PFSK-1 (cell line): ENCODE results near the gene PRMT1.

Source experiments
- POLR2AphosphoS5 ChIP-seq: IDR thresholded peaks from 2 replicates; pipeline ENCODE4 v1.6.1; 2012; ENCODE audit warnings: low read depth, mild to moderate bottlenecking, control low read depth, low read length, moderate library complexity
- SIN3A ChIP-seq: IDR thresholded peaks from 2 replicates; pipeline ENCODE4 v1.6.1; 2012; ENCODE audit warnings: mild to moderate bottlenecking, low read length, moderate library complexity, borderline replicate concordance; ENCODE audit not compliant: insufficient read depth
- TAF1 ChIP-seq: IDR thresholded peaks from 2 replicates; pipeline ENCODE4 v1.6.1; 2012; ENCODE audit warnings: low read length, control low read depth, borderline replicate concordance; ENCODE audit not compliant: insufficient read depth
- TF ChIP-seq, protein P1 (sequence below), 2 experiments: IDR thresholded peaks; 2 replicates each; pipeline versions ENCODE4 v1.6.1 to v1.8.0; 2011 to 2012; ENCODE audit warnings: low read depth in 2 of 2, low read length in 2 of 2, control low read depth in 1 of 2, inconsistent platforms in 1 of 2, mild to moderate bottlenecking in 1 of 2, moderate library complexity in 1 of 2; ENCODE audit not compliant: insufficient read depth in 1 of 2

DNA sequence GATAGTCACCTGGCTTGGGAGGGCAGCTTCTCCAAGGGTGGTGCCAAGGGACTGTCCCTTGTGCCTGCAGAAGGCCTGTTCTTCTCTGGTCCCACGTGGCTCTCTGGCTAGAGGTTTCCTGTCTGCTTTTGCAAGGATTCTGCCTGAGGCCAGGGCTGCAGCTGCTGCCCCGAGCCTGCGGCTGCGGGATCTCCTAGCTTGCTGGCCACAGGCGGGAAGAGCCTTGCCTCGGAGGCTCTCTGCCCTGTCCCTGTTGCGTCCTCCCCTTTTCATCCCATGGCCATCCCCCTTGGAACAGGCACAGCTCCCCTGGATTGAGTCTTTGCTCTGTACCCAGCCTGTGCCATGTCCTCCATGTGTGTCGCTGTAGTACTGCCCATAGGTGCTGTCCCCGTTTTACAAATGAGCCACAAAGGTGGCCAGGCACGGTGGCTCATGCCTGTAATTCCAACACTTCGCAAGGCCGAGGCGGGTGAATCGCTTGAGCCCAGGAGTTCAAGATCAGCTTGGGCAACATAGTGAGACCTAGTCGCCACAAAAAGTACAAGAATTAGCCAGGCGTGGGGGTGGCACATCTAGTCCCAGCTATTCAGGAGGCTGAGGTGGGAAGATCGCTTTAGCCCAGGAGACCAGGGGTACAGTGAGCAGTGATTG, 20.5 kb upstream of the PRMT1 start:
- TF ChIP-seq SIN3A (no peak), POLR2AphosphoS5 (no peak), TAF1 (no peak)
- TF ChIP-seq, protein P1, sequence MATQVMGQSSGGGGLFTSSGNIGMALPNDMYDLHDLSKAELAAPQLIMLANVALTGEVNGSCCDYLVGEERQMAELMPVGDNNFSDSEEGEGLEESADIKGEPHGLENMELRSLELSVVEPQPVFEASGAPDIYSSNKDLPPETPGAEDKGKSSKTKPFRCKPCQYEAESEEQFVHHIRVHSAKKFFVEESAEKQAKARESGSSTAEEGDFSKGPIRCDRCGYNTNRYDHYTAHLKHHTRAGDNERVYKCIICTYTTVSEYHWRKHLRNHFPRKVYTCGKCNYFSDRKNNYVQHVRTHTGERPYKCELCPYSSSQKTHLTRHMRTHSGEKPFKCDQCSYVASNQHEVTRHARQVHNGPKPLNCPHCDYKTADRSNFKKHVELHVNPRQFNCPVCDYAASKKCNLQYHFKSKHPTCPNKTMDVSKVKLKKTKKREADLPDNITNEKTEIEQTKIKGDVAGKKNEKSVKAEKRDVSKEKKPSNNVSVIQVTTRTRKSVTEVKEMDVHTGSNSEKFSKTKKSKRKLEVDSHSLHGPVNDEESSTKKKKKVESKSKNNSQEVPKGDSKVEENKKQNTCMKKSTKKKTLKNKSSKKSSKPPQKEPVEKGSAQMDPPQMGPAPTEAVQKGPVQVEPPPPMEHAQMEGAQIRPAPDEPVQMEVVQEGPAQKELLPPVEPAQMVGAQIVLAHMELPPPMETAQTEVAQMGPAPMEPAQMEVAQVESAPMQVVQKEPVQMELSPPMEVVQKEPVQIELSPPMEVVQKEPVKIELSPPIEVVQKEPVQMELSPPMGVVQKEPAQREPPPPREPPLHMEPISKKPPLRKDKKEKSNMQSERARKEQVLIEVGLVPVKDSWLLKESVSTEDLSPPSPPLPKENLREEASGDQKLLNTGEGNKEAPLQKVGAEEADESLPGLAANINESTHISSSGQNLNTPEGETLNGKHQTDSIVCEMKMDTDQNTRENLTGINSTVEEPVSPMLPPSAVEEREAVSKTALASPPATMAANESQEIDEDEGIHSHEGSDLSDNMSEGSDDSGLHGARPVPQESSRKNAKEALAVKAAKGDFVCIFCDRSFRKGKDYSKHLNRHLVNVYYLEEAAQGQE (IDR thresholded peaks at IDR 0.05; ENCODE audit: insufficient read depth in 1 of 2, low read depth in 2 of 2, low read length in 2 of 2): no peak
